ENCODE measurements around the gene BAZ2B.

DNA sequence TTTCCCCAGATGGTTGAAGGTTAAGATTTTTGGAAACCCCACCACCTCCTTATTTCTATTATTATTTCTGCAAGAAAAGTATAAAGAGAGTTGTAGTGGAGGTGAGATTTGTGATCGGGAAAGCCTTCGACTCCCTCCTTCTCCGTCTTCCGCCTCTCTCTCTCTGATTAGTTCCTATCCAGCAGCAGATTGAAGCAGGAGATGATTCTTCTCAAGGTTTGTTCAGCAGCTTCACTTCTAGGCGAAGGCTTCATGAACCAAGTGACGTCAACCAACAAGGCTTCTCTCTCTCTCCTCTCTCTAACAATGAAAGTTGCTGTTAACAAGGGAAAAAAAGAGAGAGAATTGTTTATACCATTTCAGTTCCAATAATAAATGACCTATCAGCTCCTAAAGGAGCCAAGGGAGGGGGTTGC, at the start of gene BAZ2B:
- no peak for TF ChIP-seq SUZ12 (IDR thresholded peaks at IDR 0.05)
- TF ChIP-seq, protein P1, sequence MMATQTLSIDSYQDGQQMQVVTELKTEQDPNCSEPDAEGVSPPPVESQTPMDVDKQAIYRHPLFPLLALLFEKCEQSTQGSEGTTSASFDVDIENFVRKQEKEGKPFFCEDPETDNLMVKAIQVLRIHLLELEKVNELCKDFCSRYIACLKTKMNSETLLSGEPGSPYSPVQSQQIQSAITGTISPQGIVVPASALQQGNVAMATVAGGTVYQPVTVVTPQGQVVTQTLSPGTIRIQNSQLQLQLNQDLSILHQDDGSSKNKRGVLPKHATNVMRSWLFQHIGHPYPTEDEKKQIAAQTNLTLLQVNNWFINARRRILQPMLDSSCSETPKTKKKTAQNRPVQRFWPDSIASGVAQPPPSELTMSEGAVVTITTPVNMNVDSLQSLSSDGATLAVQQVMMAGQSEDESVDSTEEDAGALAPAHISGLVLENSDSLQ (IDR thresholded peaks at IDR 0.05): no peak
- no peak for TF ChIP-seq SP1 (IDR thresholded peaks at IDR 0.05)
